AG04450 (cell line): ENCODE measurements around the gene CACNB2. TPM values are rescaled to one million over a fixed set of nuclear protein-coding genes. Genes with fewer than 3 reads are reported as not detected.

Source experiments
- CTCF ChIA-PET: fragments of 300-600, 350-600 bp; formaldehyde crosslinking; extraction: SDS; loops from one replicate; lab custom pipeline; 2022; ENCODE audit warnings: antibody characterized with exemption, inconsistent platforms; lab: Charles Lee
- POLR2A ChIA-PET: fragments of 350-600 bp; formaldehyde crosslinking; extraction: SDS; loops from one replicate; lab custom pipeline; 2021; ENCODE audit warnings: antibody characterized with exemption, inconsistent platforms; lab: Yijun Ruan, JAX
- DNase-seq: peaks from one replicate; pipeline ENCODE4 v3.0.0-alpha.2; 2011; ENCODE audit warnings: low read depth, low spot score
- H3K27ac ChIP-seq: one replicate; pipeline ENCODE4 v1.5.1; 2012; ENCODE audit warnings: low read depth, low read length, control low read depth
- H3K27me3 ChIP-seq: one replicate; pipeline ENCODE4 v1.6.0; 2012; ENCODE audit warnings: low read length; ENCODE audit not compliant: control insufficient read depth, insufficient read depth
- H3K4me3 ChIP-seq: 2 replicates; pipeline ENCODE4 v1.5.1; 2011; ENCODE audit warnings: mild to moderate bottlenecking, low read depth, low read length, control low read depth
- H3K9me3 ChIP-seq: 2 replicates; pipeline ENCODE4 v1.5.1; 2012; ENCODE audit warnings: low read length; ENCODE audit not compliant: control insufficient read depth, insufficient read depth
- CTCF ChIP-seq: IDR thresholded peaks from 2 replicates; pipeline ENCODE4 v1.5.1; 2011; ENCODE audit warnings: low read depth, low read length, control low read depth, inconsistent platforms
- polyA plus RNA-seq: library from polyadenylated mRNA; depleted of rRNA; stranded (reverse); fragments of >200 nt; gene quantifications from 2 replicates; pipeline ENCODE4 v1.2.3, GENCODE V29; 2011

CACNB2 gene
- polyA plus RNA-seq, 1 experiment: 0.76 TPM

DNA sequence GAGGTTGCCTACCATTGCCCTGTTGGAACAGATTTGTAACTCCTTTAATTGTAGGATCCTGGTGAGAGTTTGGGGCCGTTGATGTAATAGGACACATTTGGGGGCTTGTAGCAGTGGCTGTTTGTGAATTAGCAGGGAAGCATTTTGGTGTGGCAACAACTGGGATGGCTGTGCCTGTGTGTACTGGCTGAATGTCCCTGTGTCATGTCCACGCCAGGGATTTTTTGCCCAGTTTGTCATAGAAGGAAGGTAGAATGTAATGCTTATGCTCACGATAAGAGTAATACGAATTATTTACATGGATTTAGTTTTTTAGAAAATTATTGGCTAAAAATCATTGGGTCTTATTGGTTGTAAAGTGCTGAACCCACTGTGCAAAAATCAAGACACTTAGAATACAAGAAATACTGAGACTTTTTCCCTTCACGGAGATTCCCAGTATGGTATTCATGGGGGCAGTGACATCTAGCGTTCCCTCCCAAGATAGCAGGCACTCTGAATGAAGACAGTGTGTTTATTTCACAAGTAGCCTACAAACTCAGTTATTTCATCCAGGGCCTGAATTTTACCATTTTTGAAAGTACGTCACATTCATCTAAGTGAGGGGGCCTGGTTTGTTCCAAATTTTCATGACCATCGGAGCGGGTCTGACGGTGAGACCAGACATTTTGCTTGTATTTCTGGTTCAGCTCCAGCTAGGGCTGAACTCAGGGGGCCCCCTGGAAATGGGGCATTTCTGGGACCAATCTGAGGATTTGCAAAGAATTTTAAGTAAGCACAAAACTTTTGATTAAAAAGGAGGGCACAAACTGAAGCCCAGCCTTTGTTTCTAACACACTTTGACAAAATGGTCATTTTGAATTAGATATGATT is 74.7 kb downstream of the CACNB2 start:
- no peak for DNase-seq
- POLR2A ChIA-PET: no interaction called here

DNA sequence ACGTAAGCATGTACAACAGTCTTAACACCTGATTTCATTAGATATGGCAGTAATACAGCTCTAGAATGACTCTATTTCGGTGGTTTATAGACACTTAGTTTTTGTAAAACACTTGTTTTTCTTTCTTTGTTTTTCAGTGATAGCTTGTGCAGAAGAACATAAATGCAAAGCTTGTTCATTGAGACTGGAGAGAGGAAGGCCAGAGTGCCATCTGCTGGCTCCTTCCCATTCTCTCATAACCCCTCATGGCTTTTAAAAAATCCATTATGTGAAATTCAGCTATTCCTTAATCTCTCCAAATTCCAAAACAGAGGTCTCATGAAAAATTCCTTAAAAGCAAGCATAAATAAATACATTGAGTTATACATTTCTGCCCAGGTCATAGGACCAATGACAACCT is 76.3 kb downstream of the CACNB2 start:
- no peak for DNase-seq

More for the DNA sequence above, 74.7 kb downstream of the CACNB2 start:
- CTCF ChIA-PET: interaction anchor here (0.6 to 2.5 kb wide), 8 partner anchors 10 to 473 kb away, joined by 3 to 153 read pairs (median 4); no protein-coding TSS in a partner anchor
- no peaks in the 10 kb centered on the region for H3K9me3 ChIP-seq
- H3K27ac ChIP-seq: no peak overlapping the region
- no peak overlapping the region for H3K4me3 ChIP-seq
- peak; percentile 98 for TF ChIP-seq CTCF
- H3K27me3 ChIP-seq: no peaks in the 10 kb centered on the region

DNA sequence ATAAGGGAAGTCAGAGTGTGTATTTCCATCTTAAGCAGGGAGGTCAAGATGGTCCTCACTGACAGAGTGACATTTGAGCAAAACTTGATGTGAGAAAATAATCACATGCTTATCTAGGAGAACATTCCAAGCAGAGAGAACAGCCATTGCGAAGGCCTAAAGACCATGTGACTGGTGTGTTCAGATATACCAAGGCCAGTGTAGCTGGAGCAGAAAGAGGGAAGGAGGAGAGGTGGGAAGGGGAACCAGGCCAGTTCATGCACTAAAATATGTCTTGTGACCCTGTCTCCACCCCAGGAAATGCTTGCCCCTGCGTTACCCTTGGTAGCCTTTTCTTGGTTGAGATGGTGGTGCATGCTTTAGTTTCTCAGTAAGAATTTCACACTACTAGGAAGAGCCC is 77.4 kb downstream of the CACNB2 start:
- no peak for TF ChIP-seq CTCF
- H3K27ac ChIP-seq: no peak overlapping the region

More for the DNA sequence above, 76.3 kb downstream of the CACNB2 start:
- peak; percentile 77 for TF ChIP-seq CTCF
- no peaks in the 10 kb centered on the region for H3K9me3 ChIP-seq
- H3K4me3 ChIP-seq: no peak overlapping the region
- CTCF ChIA-PET: interaction anchor here (0.6 to 2.5 kb wide), 61 partner anchors 9 to 1399 kb away, joined by 3 to 153 read pairs (median 5); partner anchors contain the start of genes RSU1 and TMEM236
- no peaks in the 10 kb centered on the region for H3K27me3 ChIP-seq
- no peak overlapping the region for H3K27ac ChIP-seq
- POLR2A ChIA-PET: no interaction called here

DNA sequence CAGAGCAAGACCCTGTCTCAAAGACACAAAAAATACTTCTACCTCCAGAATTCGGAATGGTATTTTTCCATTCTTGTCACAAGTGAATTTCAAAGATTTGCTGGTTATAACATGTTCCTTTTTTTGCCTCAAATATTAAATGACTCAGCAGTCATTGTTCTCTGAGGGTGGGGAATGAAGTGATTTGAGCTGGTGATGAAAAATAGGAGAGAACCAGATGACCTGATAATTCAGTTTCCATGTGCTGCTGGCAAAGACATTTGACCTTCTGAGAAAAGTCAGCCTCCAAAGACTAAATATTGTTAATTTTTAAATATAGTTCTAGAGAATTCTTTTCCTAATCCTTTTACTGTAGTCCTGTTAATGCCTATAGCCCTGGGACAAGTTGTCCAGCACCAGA is 78.9 kb downstream of the CACNB2 start:
- CTCF ChIA-PET: no interaction called here
- no peak overlapping the region for H3K27ac ChIP-seq

More for the DNA sequence above, 77.4 kb downstream of the CACNB2 start:
- ChIA-PET POLR2A (no interaction called here), CTCF (interaction anchor here (0.6 to 2.5 kb wide), 20 partner anchors 8 to 928 kb away, joined by 3 to 153 read pairs (median 6); partner anchors contain the start of gene TMEM236)
- no peak overlapping the region for H3K4me3 ChIP-seq
- H3K27me3 ChIP-seq: no peaks in the 10 kb centered on the region
- no peak for DNase-seq
- no peaks in the 10 kb centered on the region for H3K9me3 ChIP-seq

More for the DNA sequence above, 78.9 kb downstream of the CACNB2 start:
- no peaks in the 10 kb centered on the region for H3K9me3 ChIP-seq
- TF ChIP-seq CTCF: no peak
- no peaks in the 10 kb centered on the region for H3K27me3 ChIP-seq
- POLR2A ChIA-PET: no interaction called here
- H3K4me3 ChIP-seq: no peak overlapping the region
- no peak for DNase-seq
